Brain microvascular endothelial cell (primary cell): ENCODE measurements around the gene LBHD2.

Experiments used
- DNase-seq: peaks from one replicate; pipeline ENCODE4 v3.0.0-alpha.2; 2020
- H3K27ac ChIP-seq: fragments of 250-450 bp; sonication (Bioruptor Pico); 2 replicates; pipeline ENCODE4 v1.5.1; 2020; ENCODE audit warnings: mild to moderate bottlenecking, moderate library complexity
- H3K27me3 ChIP-seq: fragments of 250-450 bp; sonication (Bioruptor Pico); replicated peaks from 2 replicates; pipeline ENCODE4 v1.5.1; 2020; ENCODE audit warnings: mild to moderate bottlenecking
- H3K36me3 ChIP-seq: fragments of 250-450 bp; sonication (Bioruptor Pico); replicated peaks from 2 replicates; pipeline ENCODE4 v1.5.1; 2020; ENCODE audit warnings: mild to moderate bottlenecking
- H3K4me3 ChIP-seq: 2 replicates; pipeline ENCODE4 v1.5.1; 2011; ENCODE audit warnings: low read depth, mild to moderate bottlenecking, control low read depth, low read length, moderate library complexity
- in situ Hi-C: cut with HindIII; loops from 2 replicates; pipeline ENCODE4 v1.10.0; 2017; ENCODE audit warnings: low sequenced_read_pairs, low pct_ligation_motif_present
- TF ChIP-seq, protein P1 (sequence below): IDR thresholded peaks from 2 replicates; pipeline ENCODE4 v1.5.1; 2011; ENCODE audit warnings: low read depth, mild to moderate bottlenecking, moderate library complexity, low read length, control low read depth, inconsistent platforms; ENCODE audit errors: missing control alignments

The LBHD2 gene

DNA sequence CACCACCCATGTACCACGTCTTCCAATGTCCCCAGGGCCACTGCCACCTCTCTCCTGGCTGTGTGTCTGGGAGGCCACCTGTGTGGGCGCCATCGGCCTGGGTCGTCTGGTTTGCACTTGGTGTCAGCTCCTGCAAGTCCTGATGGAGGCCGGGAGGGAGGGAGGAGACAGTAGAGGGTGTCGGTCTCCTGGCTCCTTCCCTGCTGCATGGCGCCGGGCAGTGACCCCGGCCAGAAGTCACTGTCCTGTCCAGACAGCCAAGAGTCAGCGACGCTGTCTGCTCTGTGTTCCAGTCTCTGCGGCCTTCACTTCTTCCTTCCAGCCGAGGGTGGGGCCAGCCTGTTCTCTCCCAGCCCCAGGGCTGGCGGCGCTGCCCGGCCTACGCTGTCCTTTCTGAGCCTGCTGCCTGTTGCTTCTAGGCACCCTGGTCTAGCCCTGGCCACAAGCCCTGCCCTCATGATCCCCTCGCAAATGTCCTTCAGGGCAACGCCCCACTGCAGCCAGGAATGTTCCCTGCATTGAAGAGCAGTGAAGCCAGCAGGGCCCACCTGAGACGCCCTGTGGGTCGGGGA lies 13.0 kb upstream of the LBHD2 start:
- Histone ChIP-seq H3K4me3 (no peak overlapping the region), H3K36me3 (no peaks in the 10 kb centered on the region), H3K27ac (no peak overlapping the region), H3K27me3 (no peaks in the 10 kb centered on the region)
- TF ChIP-seq, protein P1, sequence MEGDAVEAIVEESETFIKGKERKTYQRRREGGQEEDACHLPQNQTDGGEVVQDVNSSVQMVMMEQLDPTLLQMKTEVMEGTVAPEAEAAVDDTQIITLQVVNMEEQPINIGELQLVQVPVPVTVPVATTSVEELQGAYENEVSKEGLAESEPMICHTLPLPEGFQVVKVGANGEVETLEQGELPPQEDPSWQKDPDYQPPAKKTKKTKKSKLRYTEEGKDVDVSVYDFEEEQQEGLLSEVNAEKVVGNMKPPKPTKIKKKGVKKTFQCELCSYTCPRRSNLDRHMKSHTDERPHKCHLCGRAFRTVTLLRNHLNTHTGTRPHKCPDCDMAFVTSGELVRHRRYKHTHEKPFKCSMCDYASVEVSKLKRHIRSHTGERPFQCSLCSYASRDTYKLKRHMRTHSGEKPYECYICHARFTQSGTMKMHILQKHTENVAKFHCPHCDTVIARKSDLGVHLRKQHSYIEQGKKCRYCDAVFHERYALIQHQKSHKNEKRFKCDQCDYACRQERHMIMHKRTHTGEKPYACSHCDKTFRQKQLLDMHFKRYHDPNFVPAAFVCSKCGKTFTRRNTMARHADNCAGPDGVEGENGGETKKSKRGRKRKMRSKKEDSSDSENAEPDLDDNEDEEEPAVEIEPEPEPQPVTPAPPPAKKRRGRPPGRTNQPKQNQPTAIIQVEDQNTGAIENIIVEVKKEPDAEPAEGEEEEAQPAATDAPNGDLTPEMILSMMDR: no peak
- no peak for DNase-seq
- in situ Hi-C loops: no loop called here

DNA sequence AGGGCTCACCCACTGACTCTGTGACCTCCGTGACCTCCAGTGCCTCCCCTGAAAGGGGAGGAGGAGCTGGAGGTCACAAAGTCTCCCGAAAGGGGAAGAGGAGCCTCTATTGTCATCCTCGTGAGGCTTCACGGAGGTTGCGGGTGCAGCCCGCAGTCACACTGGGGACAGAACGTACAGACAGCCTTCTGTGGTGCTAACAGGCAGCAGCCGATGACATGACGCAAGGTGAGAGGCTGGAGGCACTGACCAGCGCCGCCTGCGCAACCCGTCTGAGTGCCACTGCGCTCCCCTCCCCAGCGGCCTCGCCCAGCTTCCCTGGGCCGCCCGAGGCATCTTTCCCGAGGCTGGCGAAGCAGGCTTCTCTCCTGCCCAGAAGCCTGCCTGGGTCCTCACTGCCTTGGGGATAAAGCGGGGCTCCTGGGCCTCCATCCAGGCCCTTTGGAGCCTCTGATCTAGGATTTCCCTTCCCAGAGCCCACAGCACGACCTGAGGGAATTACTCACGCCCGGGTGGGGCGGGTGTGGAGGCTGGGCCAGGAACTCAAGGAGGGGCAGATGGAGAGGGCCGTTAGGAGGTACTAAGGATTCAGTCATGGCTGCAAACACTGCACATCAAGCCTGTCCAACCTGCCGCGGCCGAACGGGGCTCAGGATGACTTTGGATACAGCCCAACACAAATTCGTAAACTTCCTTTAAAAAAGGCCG lies 12.3 kb upstream of the LBHD2 start:
- TF ChIP-seq, protein P1: no peak
- in situ Hi-C loops: no loop called here

DNA sequence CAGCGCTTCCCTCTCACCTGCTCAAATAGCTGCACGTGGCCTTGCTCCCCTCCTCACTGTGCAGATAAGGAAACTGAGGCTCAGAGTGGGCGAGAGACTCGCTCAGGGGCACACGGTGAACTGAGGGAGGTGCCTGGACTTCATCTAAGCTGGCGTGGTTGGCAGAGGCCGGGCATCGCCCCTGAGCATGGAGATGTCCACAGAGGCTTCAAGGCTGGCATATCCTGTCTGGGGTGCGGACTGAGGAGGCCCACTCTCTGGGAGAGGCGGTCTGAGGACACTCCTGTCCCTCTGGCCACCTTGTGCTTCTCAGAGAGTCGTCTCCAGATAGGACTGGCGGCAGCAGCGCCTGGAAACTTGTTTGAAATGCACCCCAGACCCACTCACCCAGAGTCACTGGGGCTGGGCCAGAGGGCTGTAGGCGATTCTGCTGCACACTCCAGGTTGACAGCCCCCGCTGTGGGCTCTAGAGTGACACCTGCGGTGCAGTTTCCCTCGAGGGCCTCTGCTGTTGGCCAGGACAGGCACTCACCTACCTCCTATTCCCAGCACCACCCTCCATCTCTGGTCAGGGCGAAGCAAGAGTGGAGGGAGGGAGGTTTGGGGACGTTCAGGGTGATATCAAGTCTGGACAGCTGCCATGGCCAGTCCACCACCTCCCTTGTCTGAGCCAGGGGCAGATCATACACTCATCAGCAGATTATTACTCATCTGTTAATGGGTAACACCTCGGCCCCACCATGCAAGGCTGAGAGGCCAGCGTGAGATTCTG lies 11.2 kb upstream of the LBHD2 start:
- Histone ChIP-seq H3K36me3 (no peaks in the 10 kb centered on the region), H3K27me3 (no peaks in the 10 kb centered on the region), H3K27ac (no peak overlapping the region), H3K4me3 (no peak overlapping the region)
- DNase-seq: no peak
- in situ Hi-C loops: no loop called here
- TF ChIP-seq, protein P1: no peak

More for the DNA sequence above, 12.3 kb upstream of the LBHD2 start:
- no peak overlapping the region for H3K4me3 ChIP-seq
- no peaks in the 10 kb centered on the region for H3K36me3 ChIP-seq
- no peaks in the 10 kb centered on the region for H3K27me3 ChIP-seq
- no peak overlapping the region for H3K27ac ChIP-seq
- DNase-seq: no peak

DNA sequence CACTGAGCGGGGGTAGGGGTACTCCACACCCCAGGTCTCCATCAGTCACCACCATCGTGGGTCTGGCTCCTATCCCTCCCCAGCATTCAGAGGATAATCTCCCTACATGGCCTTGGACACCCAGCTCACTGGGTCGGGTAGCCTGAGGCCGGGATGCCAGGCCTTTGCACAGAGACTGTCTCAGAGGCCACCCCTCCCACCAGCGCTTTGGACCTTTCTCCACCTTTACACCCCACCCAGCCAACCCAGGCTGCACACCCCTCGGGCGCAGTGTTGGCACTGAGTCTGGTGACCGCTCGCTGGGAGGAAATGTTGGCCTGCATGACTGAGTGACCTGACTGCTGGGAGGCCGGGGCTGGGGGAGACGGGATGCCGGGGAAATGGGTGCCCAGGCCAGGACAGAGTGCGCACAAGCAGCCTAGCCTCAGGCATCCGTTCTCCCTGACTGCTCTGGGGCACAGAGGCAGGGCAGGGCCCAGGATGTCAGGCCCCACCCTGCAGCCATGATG lies 10.6 kb upstream of the LBHD2 start:
- no peak for DNase-seq
- Histone ChIP-seq H3K36me3 (no peaks in the 10 kb centered on the region), H3K27me3 (no peaks in the 10 kb centered on the region), H3K4me3 (no peak overlapping the region), H3K27ac (no peak overlapping the region)
- TF ChIP-seq, protein P1: no peak
- in situ Hi-C loops: no loop called here

DNA sequence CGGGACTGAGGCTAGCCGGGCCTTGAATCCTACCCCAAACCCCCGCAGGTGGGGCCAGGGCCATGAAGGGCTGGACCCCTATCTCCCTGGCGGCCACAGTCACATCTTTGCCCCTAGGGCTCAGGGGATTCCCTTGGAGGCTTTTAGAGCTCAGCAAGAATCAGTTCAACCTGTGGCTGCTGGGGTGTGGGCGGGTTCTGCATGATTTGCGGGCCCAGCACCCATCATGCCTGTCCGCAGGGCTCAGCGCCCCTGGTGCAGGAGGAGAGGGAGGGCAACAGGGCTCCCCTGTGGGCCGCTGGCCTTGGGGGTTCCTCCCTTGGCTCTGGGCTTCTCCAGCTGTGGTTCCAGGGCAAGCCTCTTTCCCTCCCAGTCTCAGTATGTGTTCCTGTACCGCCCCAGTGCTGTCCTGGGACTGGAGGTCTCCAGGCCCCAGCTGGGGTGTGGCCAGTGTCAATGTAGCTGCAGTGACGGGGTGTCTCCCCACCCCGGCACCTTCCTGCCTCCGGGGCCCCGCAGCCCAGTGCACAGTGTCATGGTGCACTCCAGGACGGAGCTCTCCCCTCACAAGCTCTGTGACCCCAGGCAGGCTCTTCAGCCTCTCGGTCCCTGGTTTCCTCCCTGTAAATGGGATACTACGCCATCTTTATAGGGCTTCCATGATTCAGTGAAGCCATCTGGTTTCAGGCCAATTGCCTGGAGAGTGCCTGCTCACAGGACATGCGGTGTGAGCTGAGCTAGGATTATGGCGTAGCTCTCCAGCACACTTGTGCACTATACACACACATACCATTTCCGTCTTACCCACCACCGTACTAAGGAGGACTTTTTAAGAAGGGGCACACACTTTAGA lies 9.9 kb upstream of the LBHD2 start:
- TF ChIP-seq, protein P1: no peak
- DNase-seq: no peak
- in situ Hi-C loops: no loop called here
- Histone ChIP-seq H3K27ac (no peak overlapping the region), H3K27me3 (no peaks in the 10 kb centered on the region), H3K4me3 (no peak overlapping the region), H3K36me3 (no peaks in the 10 kb centered on the region)
